SU-DHL-6 (cell line): ENCODE data around the gene FAM9A.

Experiments used
- EZH2phosphoT487 ChIP-seq: fragments of 200-600 bp; sonication (generic), shearing (Covaris generic); conservative IDR thresholded peaks from 2 replicates; pipeline ENCODE4 v1.6.1; 2018; ENCODE audit warnings: mild to moderate bottlenecking, antibody characterized with exemption, low read length, moderate library complexity, mixed read lengths
- TF ChIP-seq, protein P1 (sequence below): fragments of 200-600 bp; sonication (generic); IDR thresholded peaks from one replicate; pipeline ENCODE4 v1.5.1; 2017; ENCODE audit warnings: antibody characterized with exemption, mild to moderate bottlenecking, low read length, moderate library complexity; ENCODE audit not compliant: insufficient read depth, poor library complexity, severe bottlenecking

DNA sequence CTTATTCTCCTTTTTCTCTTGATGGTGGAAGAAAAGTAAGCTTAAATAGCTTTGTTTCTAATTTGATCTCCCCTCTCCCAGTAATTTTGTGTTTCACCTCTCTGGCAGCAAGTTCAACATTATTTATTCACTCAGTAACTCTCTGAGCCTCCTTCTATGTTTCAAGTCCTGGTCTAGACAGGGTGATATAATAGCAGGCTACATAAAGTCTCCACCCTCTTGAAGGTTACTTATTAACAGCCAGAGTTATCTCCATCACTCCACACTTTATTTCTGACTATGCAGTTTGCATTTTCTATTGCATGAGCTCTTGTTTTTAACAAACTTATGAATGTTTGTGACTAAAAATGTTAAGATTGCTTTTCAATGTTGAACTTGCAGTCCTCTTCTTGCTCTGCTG lies 51.5 kb downstream of the FAM9A start:
- TF ChIP-seq, protein P1, sequence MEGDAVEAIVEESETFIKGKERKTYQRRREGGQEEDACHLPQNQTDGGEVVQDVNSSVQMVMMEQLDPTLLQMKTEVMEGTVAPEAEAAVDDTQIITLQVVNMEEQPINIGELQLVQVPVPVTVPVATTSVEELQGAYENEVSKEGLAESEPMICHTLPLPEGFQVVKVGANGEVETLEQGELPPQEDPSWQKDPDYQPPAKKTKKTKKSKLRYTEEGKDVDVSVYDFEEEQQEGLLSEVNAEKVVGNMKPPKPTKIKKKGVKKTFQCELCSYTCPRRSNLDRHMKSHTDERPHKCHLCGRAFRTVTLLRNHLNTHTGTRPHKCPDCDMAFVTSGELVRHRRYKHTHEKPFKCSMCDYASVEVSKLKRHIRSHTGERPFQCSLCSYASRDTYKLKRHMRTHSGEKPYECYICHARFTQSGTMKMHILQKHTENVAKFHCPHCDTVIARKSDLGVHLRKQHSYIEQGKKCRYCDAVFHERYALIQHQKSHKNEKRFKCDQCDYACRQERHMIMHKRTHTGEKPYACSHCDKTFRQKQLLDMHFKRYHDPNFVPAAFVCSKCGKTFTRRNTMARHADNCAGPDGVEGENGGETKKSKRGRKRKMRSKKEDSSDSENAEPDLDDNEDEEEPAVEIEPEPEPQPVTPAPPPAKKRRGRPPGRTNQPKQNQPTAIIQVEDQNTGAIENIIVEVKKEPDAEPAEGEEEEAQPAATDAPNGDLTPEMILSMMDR: no peak
- no peak for TF ChIP-seq EZH2phosphoT487
